Gastrocnemius medialis (tissue), 4 donors: ENCODE data around the gene MYDGF. TPM values are rescaled to one million over a fixed set of nuclear protein-coding genes. Genes with fewer than 3 reads are reported as not detected.
A peak's percentile ranks its signal among the peaks of the same experiment; 100 is the strongest.

ENCODE experiments used
- ATAC-seq, 2 donors: fragments of 150-250 bp; one replicate each; pipeline ENCODE4 v1.9.1; 2016
- DNase-seq, 2 donors: peaks; one replicate each; pipeline ENCODE4 v3.0.0-alpha.2; 2019
- H3K27ac ChIP-seq, 4 donors: fragments of 200-600 bp; sonication (generic); 1 replicate in 1 of 4; 2 replicates in 3 of 4; pipeline ENCODE4 v1.5.1; 2016 to 2018; ENCODE audit warnings: mild to moderate bottlenecking in 2 of 4, moderate library complexity in 1 of 4
- H3K27me3 ChIP-seq, 3 donors: fragments of 200-600 bp; sonication (generic) in 2 of 3; 1 replicate in 1 of 3; 2 replicates in 2 of 3; pipeline versions ENCODE4 v1.5.1 to v1.6.0; 2016 to 2019; ENCODE audit warnings: mild to moderate bottlenecking in 1 of 3, moderate library complexity in 1 of 3
- H3K36me3 ChIP-seq, 2 donors: fragments of 200-600 bp; sonication (generic) in 1 of 2; one replicate each; pipeline ENCODE4 v1.5.1; 2017 to 2018
- H3K4me1 ChIP-seq, 2 donors: fragments of 200-600 bp; sonication (generic) in 1 of 2; one replicate each; pipeline ENCODE4 v1.5.1; 2016 to 2017; ENCODE audit warnings: mild to moderate bottlenecking in 2 of 2
- H3K4me3 ChIP-seq, 4 donors: fragments of 200-600 bp; sonication (generic) in 3 of 4; 1 replicate in 1 of 4; 2 replicates in 3 of 4; pipeline ENCODE4 v1.5.1; 2016 to 2019; ENCODE audit warnings: mild to moderate bottlenecking in 2 of 4
- H3K9me3 ChIP-seq, 3 donors: fragments of 200-600 bp; sonication (generic) in 2 of 3; 1 replicate in 1 of 3; 2 replicates in 2 of 3; pipeline ENCODE4 v1.5.1; 2016 to 2019
- CTCF ChIP-seq, 5 experiments: fragments of 450-650 bp in 3 of 5; fragments of 200-600 bp in 2 of 5; sonication (generic) in 2 of 5; IDR thresholded peaks in 4 of 5; conservative IDR thresholded peaks in 1 of 5; 1 replicate in 4 of 5; 2 replicates in 1 of 5; pipeline ENCODE4 v1.5.1; 2016 to 2019; ENCODE audit warnings: antibody characterized with exemption in 5 of 5, mild to moderate bottlenecking in 3 of 5, moderate library complexity in 3 of 5
- POLR2A ChIP-seq, 2 donors: fragments of 450-650 bp; IDR thresholded peaks; one replicate each; pipeline ENCODE4 v1.6.1; 2017; ENCODE audit warnings: antibody characterized with exemption in 2 of 2, mild to moderate bottlenecking in 2 of 2, moderate library complexity in 2 of 2
- in situ Hi-C, 4 donors: fragments of 200-750 bp; cut with MboI; loops; one replicate each; pipeline versions ENCODE4 v1.15.0 to v1.8.0; 2017; ENCODE audit warnings: low sequenced_read_pairs in 4 of 4
- intact Hi-C: fragments of 100-400 bp; cut with DNase I; formaldehyde crosslinking; loops from one replicate; pipeline ENCODE4 v1.15.1; 2023; ENCODE audit warnings: low total_unique reads
- total RNA-seq, 4 donors: library from RNA; depleted of rRNA; stranded (reverse); fragments of >200 nt; gene quantifications; one replicate each; pipeline versions ENCODE4 v1.1.0 to v1.2.3, GENCODE V29; 2016

MYDGF gene
- 10 to 100 TPM in 2 of 4 donors, 1 to 10 TPM in 2; 8.0 to 12.9 (median 10.1) TPM for total RNA-seq

DNA sequence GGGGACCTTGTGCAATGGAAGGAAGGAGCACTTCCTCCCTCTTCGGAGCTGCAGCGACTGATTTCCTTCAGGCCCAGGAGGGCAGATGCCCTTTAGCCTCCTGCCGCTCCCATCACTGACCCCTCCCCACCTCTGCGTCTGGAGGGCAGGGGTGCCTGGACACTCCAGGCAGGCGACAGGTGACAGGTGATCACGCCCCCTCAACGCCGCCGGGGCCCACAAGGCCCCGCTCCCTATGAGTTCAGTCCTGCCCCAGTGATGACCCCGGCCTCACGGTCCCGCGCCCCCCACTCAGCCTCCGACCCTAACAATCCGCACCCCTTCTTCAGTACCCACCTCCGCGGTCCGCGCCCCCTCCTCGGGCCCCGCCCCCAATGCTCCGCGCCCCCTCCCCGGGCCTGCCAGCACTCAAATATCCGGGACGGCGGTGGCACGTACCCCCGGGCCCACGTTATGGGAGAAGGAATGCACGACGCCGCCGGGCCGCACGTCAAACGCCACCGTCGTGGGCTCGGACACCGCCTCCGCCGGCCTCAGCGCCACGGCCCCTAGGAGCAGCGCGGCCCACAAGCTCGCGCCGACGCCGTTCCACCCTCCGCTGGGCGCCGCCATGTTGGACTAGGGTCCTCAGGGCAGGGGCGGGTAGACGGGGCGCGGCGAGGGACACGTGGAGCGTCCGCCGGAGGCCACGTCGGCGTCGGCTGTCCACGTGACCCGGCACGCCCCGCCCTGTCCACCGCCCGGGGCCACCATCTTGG, at the start of gene MYDGF:
Gene MYDGF (minus strand): TSS at position 620 of the 758 bp plus-strand sequence. CDS start 8 bp downstream, at position 612.
- H3K36me3 ChIP-seq = peaks cover 0 to 34% of the 10 kb centered on the region in 2 donors
- H3K4me1 ChIP-seq = peaks cover 21 to 24% of the 10 kb centered on the region in 2 donors
- no peaks in the 10 kb centered on the region for H3K27me3 ChIP-seq
- ATAC-seq = peak; percentile 83 to 86
- intact Hi-C loops (loop anchor here (2.0 kb wide), 1 partner anchor 53 kb away; the partner anchor contains the start of gene DPP9), in situ Hi-C loops (no loop called here)
- no peaks in the 10 kb centered on the region for H3K9me3 ChIP-seq
- TF ChIP-seq POLR2A (IDR thresholded peaks at IDR 0.05) (peak; percentile 47 to 77), CTCF (IDR thresholded peaks at IDR 0.05 in 4 of 5, conservative IDR thresholded peaks at IDR 0.05 in 1 of 5) (no peak)
- peak within 1 kb of the TSS; percentile 84 to 96 (median 90) for H3K4me3 ChIP-seq
- DNase-seq = peak; percentile 90
- peak within 1 kb of the TSS; percentile 90 to 95 (median 92) for H3K27ac ChIP-seq

DNA sequence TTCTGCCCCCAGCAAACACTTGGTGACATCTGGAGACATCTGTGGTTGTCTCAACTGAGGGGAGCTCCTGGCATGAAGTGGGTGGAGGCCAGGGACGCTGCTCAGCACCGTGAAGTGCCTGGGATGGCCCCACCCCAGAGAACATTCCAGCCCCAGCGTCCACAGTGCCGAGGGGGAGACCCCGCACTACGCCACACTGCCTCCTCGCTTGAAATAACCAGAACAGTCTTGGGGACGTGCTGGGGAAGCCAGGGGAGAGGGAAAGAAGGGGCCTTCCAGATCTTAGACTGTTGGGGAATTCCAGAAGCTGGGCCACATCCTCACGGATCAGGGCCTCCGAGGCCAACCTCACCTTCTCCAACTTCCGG, 49.3 kb upstream of the MYDGF start:
- Histone ChIP-seq H3K9me3 (no peaks in the 10 kb centered on the region), H3K4me3 (no peak overlapping the region), H3K27ac (peak overlapping the region in 3 of 4 donors; percentile 79 to 99 (median 96)), H3K27me3 (no peaks in the 10 kb centered on the region), H3K36me3 (peaks cover 0 to 54% of the 10 kb centered on the region in 2 donors), H3K4me1 (peaks cover 22% of the 10 kb centered on the region in 2 donors)
- in situ Hi-C loops = no loop called here
- intact Hi-C loops = loop anchor here (10.0 kb wide), 1 partner anchor 255 kb away; no protein-coding TSS in a partner anchor
- ATAC-seq = no peak
- TF ChIP-seq POLR2A (IDR thresholded peaks at IDR 0.05) (no peak), CTCF (IDR thresholded peaks at IDR 0.05 in 4 of 5, conservative IDR thresholded peaks at IDR 0.05 in 1 of 5) (no peak)
- DNase-seq = no peak

DNA sequence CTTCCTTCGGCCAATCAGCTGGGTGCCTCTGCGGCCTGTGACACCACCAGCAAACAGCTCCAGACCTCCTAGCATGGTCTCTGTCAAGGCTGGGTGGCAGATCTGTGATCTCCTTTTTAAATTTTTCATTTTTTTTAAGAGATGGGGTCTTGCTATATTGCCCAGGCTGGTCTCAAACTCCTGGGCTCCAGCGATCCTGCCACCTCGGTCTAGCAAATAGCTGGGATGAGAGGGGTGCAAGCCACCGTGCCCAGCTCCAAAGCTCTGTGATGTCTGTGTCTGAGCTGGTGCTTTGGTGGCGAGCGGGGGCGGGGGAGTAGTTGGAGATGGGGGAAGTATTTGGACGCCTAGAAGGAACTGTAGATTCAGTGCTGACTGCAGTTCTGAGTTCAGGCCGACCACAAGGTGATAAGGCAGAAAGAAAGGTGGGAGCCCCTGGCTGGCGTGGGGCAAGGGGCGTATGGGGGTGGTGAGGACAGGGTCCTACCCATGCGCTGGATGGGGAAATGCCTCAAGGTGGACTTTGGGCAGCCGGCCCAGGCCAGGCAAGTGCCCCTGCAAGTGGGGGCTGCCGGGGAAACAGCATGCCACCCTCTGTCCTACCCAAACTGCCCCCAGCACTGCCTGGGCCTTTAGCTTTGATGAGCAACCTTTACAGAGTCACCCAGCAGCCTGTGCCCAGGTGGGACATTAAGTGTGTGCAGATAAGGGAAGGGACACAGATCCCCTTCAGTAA, 48.0 kb upstream of the MYDGF start:
- TF ChIP-seq POLR2A (IDR thresholded peaks at IDR 0.05) (no peak), CTCF (IDR thresholded peaks at IDR 0.05 in 4 of 5, conservative IDR thresholded peaks at IDR 0.05 in 1 of 5) (no peak)
- in situ Hi-C loops (no loop called here), intact Hi-C loops (loop anchor here (10.0 kb wide), 1 partner anchor 257 kb away; no protein-coding TSS in a partner anchor)
- H3K36me3 ChIP-seq = peaks cover 0 to 54% of the 10 kb centered on the region in 2 donors
- no peaks in the 10 kb centered on the region for H3K27me3 ChIP-seq
- H3K9me3 ChIP-seq = no peaks in the 10 kb centered on the region
- ATAC-seq (no peak), DNase-seq (no peak)
- H3K27ac ChIP-seq = peak overlapping the region in 2 of 4 donors; percentile 15 to 96
- H3K4me1 ChIP-seq = peaks cover 32% of the 10 kb centered on the region in 2 donors
- H3K4me3 ChIP-seq = no peak overlapping the region

DNA sequence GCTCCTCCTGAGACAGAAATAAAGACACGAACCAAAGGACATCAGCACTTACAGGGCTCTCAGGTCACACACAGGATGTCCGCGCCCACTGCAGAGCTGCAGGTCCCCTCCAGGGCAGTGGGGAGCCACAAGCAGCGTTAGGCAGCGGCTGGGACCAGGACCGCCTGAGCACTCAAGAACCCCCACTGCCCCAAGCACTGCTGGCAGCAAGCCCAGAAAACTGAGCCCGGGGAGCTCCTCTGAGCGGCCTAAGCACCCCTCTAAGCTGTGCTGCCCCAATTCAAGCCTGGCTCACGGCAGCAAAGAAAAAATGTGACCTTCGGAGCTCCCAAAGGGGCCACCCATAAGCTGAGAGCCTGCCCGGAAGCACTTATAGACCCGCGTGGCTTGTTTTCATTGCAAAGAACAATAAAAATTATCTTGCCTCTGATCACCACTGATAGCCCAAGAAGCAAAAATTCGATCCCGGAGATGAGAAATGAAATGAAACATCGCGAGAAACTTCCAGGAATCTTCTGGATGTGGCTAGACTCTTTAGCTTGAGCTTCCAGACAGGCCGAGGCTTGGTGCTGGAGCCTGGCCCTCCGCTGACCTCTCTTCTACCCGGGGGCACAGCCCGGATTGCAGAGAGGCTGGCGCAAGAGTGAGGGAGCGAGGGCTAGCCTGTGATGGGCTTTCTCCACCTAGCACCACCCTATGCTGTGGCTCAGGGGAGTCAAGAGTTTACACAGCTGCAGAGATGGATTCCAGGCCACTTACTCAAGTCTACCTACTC, 47.2 kb upstream of the MYDGF start:
- peaks cover 33% of the 10 kb centered on the region in 2 donors for H3K4me1 ChIP-seq
- in situ Hi-C loops (no loop called here), intact Hi-C loops (loop anchor here (10.0 kb wide), 1 partner anchor 257 kb away; no protein-coding TSS in a partner anchor)
- H3K27me3 ChIP-seq = no peaks in the 10 kb centered on the region
- DNase-seq (no peak), ATAC-seq (no peak)
- peaks cover 0 to 54% of the 10 kb centered on the region in 2 donors for H3K36me3 ChIP-seq
- H3K4me3 ChIP-seq = no peak overlapping the region
- no peaks in the 10 kb centered on the region for H3K9me3 ChIP-seq
- TF ChIP-seq POLR2A (IDR thresholded peaks at IDR 0.05) (no peak), CTCF (IDR thresholded peaks at IDR 0.05 in 4 of 5, conservative IDR thresholded peaks at IDR 0.05 in 1 of 5) (no peak)
- H3K27ac ChIP-seq = peak overlapping the region in 3 of 4 donors; percentile 24 to 96 (median 33)
